WTC11 (cell line): ENCODE results near the gene HMGCL.
"Not testable (repeated sequence)": the region's sequence is repeated elsewhere in the genome, so short reads cannot be mapped to it uniquely, and the experiment has no call there.

Experiments used
- ATF2 ChIP-seq: sonication (generic); formaldehyde crosslinking; IDR thresholded peaks from 2 replicates; pipeline ENCODE4 v1.8.1; 2022; ENCODE audit warnings: low read depth, missing genetic modification reagents, borderline replicate concordance
- ATF3 ChIP-seq: sonication (generic); formaldehyde crosslinking; conservative IDR thresholded peaks from 2 replicates; pipeline ENCODE4 v1.8.1; 2022; ENCODE audit warnings: mild to moderate bottlenecking, missing genetic modification reagents
- CTCF ChIP-seq: fragments of 200-600 bp; IDR thresholded peaks from 2 replicates; pipeline ENCODE4 v1.8.0; 2022; ENCODE audit warnings: antibody characterized with exemption
- IRF1 ChIP-seq: sonication (generic); formaldehyde crosslinking; IDR thresholded peaks from 2 replicates; pipeline ENCODE4 v1.8.0; 2023; ENCODE audit warnings: missing genetic modification reagents
- JUN ChIP-seq: sonication (generic); formaldehyde crosslinking; IDR thresholded peaks from 2 replicates; pipeline ENCODE4 v1.8.0; 2023; ENCODE audit warnings: mild to moderate bottlenecking, missing genetic modification reagents
- MAX ChIP-seq: sonication (generic); formaldehyde crosslinking; IDR thresholded peaks from 2 replicates; pipeline ENCODE4 v1.8.0; 2022; ENCODE audit warnings: mild to moderate bottlenecking, missing genetic modification reagents
- NR1H2 ChIP-seq: sonication (generic); formaldehyde crosslinking; IDR thresholded peaks from 2 replicates; pipeline ENCODE4 v1.9.0; 2021; ENCODE audit warnings: mild to moderate bottlenecking, moderate library complexity, missing genetic modification reagents
- PREB ChIP-seq: sonication (generic); formaldehyde crosslinking; IDR thresholded peaks from 2 replicates; pipeline ENCODE4 v1.8.1; 2022; ENCODE audit warnings: mild to moderate bottlenecking, missing genetic modification reagents, moderate library complexity, borderline replicate concordance
- SP1 ChIP-seq: sonication (generic); formaldehyde crosslinking; conservative IDR thresholded peaks from 2 replicates; pipeline ENCODE4 v1.8.1; 2022; ENCODE audit warnings: missing genetic modification reagents
- TEAD1 ChIP-seq: sonication (generic); formaldehyde crosslinking; IDR thresholded peaks from 2 replicates; pipeline ENCODE4 v1.8.0; 2022; ENCODE audit warnings: mild to moderate bottlenecking, missing genetic modification reagents
- ZBTB21 ChIP-seq: sonication (generic); formaldehyde crosslinking; IDR thresholded peaks from 2 replicates; pipeline ENCODE4 v1.8.1; 2023; ENCODE audit warnings: mild to moderate bottlenecking, missing genetic modification reagents, borderline replicate concordance

- not testable (repeated sequence) for TF ChIP-seq CTCF; IRF1 (CRISPR knock-in tag); ZBTB21 (CRISPR knock-in tag); ATF3 (CRISPR knock-in tag); MAX (CRISPR knock-in tag); SP1 (CRISPR knock-in tag); JUN; PREB; NR1H2 (CRISPR knock-in tag); TEAD1 (CRISPR knock-in tag); ATF2 (CRISPR knock-in tag)
Observed at GRCh38 chr1:23851406-23851805, 26.2 kb upstream of the HMGCL start.
